Mesodermal cell (in vitro differentiated cells): ENCODE data around the gene TSC22D1.
"Not testable (repeated sequence)": the region's sequence is repeated elsewhere in the genome, so short reads cannot be mapped to it uniquely, and the experiment has no call there.

Source experiments
- H3K27ac ChIP-seq: 2 replicates; pipeline ENCODE4 v1.7.0; 2013; ENCODE audit warnings: mild to moderate bottlenecking, low read depth, low read length, moderate library complexity; ENCODE audit not compliant: severe bottlenecking
- H3K36me3 ChIP-seq: 2 replicates; pipeline ENCODE4 v1.7.1; 2013; ENCODE audit warnings: mild to moderate bottlenecking, low read length, moderate library complexity; ENCODE audit not compliant: control insufficient read depth, insufficient read depth
- H3K4me1 ChIP-seq: one replicate; pipeline ENCODE4 v1.7.1; 2013; ENCODE audit warnings: mild to moderate bottlenecking, low read length; ENCODE audit not compliant: insufficient read depth, control insufficient read depth, poor library complexity, severe bottlenecking
- H3K4me3 ChIP-seq: 2 replicates; pipeline ENCODE4 v1.7.0; 2013; ENCODE audit warnings: low read length, control low read depth, mild to moderate bottlenecking; ENCODE audit not compliant: insufficient read depth, poor library complexity, severe bottlenecking; ENCODE audit errors: extremely low read depth
- H3K9me3 ChIP-seq: 2 replicates; pipeline ENCODE4 v1.7.1; 2013; ENCODE audit warnings: mild to moderate bottlenecking, low read length, moderate library complexity; ENCODE audit not compliant: control insufficient read depth
- WGBS, 2 experiments: methylation state at CpG; one replicate each; pipeline ENCODE4 v1.1.5; 2013; ENCODE audit warnings: missing lambda C conversion rate in 2 of 2; ENCODE audit not compliant: insufficient coverage in 2 of 2; 5-methylcytosine and 5-hydroxymethylcytosine counted together

Gene TSC22D1

DNA sequence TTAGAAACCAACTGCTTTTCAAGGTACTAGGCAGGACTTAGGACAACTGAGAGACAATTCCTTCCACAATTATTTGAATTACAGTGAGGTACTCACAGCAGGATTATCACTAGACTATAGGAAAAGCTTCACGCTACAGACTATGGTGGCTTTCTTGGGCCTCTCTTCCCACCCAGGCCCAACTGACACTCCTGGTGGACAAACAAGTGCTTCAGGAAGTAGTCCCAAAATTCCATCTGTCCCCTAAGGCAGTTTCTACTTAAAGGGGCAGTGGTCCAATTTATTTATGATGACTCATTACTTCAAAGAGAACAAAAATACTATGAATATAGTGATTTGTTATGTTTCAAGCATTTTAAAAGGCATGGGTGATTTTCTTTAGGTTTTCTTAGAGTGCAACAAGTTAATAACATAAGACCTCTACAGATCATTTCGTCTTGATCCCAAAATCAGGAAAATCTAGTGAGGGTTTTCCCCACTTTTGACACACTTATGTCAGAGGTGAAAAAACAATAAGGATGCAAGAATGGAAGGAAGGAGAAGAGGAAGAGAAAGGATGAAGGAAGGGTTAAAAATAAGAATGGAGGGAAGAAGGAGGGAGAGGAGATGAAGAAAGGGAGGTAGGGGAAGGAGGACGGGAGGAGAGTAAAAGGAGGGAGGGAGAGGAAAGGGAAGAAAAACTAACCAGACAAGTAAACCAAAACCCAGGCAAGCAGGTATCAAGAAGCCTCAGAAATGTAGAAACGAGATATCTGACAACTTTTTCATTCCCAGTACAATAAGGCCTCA, 101.8 kb downstream of the TSC22D1 start:
- peak overlapping the region; percentile 3 for H3K27ac ChIP-seq
- no peak overlapping the region for H3K4me3 ChIP-seq
- 73 to 83% methylated on average over 2 to 3 of the region's 4 CpGs for WGBS, 2 experiments
- H3K9me3 ChIP-seq = no peaks in the 10 kb centered on the region
- no peaks in the 10 kb centered on the region for H3K36me3 ChIP-seq
- H3K4me1 ChIP-seq = peaks cover 12% of the 10 kb centered on the region

DNA sequence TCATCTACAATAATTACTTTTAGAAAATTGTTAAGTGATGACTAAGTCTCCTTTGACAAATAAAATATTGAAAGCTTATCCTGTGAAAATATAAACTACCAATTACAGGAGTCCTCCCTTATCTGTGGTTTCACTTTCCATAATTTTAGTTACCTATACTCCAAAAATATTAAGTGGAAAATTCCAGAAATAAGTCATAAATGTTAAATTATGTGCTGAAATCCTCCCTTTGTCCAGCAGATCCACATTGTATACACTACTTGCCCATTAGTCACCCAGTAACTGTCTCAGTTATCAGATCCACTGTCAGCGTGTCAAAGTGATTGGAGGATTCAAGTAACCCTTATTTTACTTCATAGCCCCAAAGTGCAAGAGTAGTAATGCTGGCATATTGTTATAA, 104.4 kb downstream of the TSC22D1 start:
- WGBS, 2 experiments = no CpG with 5 or more reads among the region's 1 CpG
- H3K4me1 ChIP-seq = peaks cover 12% of the 10 kb centered on the region
- H3K9me3 ChIP-seq = no peaks in the 10 kb centered on the region
- peak overlapping the region; percentile 71 for H3K27ac ChIP-seq
- H3K4me3 ChIP-seq = no peak overlapping the region
- no peaks in the 10 kb centered on the region for H3K36me3 ChIP-seq

DNA sequence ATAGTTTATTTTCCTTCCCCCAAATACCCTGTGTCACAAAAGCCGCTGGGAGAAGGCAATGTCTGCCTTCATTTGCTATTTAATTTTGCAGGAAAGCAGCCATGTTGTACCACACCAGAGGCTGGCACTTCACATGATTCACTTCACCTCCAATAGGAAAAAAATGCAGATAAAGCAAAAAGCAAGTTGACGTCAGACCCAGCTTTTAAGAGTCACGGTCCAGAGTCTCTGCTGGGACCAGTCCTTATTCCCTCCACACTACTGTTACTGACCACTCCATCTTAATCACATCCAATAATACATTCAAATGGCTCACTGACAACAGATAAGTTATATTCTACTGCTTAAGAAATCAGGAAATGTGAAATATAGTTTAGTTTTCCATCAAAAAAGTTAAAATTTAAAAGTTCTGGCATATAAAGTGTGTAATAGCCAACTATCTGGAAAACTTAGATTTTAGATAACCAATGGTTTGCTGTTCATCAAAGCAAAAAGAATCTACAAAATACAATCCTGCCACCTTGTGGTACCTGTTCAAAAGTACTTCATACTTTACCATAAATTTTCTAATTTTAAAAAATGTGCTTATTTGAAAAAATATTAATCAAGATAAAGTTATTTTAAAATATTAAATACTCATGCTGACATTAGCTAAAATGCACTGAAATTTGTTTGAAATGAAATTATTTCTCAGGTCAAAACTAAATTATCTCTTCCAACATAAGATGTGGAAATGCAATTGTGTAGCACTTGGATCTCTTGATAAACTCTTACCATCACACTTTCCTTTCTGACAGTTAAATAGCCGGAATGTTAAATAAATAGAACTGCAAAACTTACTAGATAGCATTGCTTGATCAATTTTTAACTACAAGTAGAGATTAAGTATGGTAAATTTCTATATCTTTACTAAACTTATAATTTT, 105.2 kb downstream of the TSC22D1 start:
- Histone ChIP-seq H3K27ac (no peak overlapping the region), H3K9me3 (no peaks in the 10 kb centered on the region)
- WGBS, 2 experiments = 83 to 85% methylated on average over 3 of the region's 4 CpGs

DNA sequence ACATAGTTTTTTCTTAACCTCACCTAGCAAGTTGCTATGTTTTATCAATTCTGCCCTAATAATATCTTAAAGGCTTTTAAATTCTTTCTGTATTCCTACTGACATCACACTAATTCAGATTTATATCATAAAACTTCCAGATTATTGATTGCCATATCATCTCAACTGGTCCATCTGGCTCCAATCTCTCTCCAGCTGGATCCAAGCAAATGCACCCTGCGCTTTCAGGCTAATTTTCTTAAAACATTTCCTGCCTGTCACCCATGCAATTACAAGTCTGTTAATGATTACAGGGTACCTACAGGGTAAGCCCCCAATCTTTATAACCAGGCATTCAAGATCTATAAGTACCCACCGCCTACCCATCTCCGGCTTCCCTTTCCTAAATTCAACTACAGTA, 107.3 kb downstream of the TSC22D1 start:
- H3K9me3 ChIP-seq = no peaks in the 10 kb centered on the region
- peaks cover 12% of the 10 kb centered on the region for H3K4me1 ChIP-seq
- no peak overlapping the region for H3K27ac ChIP-seq
- 89% methylated on average over 1 of the region's 3 CpGs; no CpG with 5 or more reads in 1 of the 2 experiments for whole genome bisulfite sequencing, 2 experiments
- H3K4me3 ChIP-seq = no peak overlapping the region
- no peaks in the 10 kb centered on the region for H3K36me3 ChIP-seq

More for the DNA sequence above, 105.2 kb downstream of the TSC22D1 start:
- no peaks in the 10 kb centered on the region for H3K36me3 ChIP-seq
- peaks cover 12% of the 10 kb centered on the region for H3K4me1 ChIP-seq
- no peak overlapping the region for H3K4me3 ChIP-seq

DNA sequence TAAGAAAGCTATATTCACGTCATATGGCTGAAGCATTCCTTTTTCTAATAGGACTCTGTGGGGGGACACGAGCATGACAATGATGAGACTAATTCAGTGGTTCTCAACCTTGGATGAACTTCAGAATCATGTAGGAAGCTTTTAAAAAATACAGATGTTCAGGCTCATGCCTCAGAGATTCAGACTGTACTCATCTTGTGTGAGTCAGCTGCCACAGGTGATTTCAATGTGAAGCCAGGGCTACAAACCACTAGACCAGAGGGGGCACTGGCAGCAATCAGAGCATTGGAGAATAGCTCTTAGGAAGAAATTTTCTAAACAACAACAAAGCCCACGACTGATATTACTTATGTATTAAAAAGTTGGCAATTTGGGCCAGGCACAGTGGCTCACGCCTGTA, 110.8 kb downstream of the TSC22D1 start:
- 81 to 89% methylated on average over 3 of the region's 4 CpGs for WGBS, 2 experiments
- Histone ChIP-seq H3K36me3 (no peaks in the 10 kb centered on the region), H3K9me3 (no peaks in the 10 kb centered on the region), H3K4me3 (no peak overlapping the region), H3K4me1 (no peaks in the 10 kb centered on the region), H3K27ac (no peak overlapping the region)

DNA sequence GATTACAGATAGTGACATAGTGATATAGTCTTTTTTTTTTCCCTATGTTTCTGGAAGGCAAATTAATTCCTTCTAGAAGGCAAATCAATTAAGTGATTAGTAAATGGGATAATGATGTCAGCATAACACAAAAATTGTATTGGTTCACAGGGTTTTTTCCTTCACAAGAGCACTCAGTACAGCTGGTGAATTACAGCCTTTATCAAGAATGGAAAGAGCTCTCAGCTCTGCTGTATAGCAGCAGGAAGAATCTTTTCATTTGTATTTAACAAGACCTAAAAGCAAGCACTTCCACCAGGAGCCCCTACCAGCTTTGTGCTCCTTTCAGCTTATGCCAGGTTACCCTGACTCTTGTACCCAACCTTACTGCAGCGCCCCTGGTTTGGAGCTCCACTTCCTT, 111.7 kb downstream of the TSC22D1 start:
- no peaks in the 10 kb centered on the region for H3K4me1 ChIP-seq
- peaks cover 5% of the 10 kb centered on the region for H3K9me3 ChIP-seq
- 80% methylated on average over 1 of the region's 1 CpG for WGBS, 2 experiments
- H3K27ac ChIP-seq = no peak overlapping the region
- H3K36me3 ChIP-seq = peaks cover 4% of the 10 kb centered on the region
- no peak overlapping the region for H3K4me3 ChIP-seq

DNA sequence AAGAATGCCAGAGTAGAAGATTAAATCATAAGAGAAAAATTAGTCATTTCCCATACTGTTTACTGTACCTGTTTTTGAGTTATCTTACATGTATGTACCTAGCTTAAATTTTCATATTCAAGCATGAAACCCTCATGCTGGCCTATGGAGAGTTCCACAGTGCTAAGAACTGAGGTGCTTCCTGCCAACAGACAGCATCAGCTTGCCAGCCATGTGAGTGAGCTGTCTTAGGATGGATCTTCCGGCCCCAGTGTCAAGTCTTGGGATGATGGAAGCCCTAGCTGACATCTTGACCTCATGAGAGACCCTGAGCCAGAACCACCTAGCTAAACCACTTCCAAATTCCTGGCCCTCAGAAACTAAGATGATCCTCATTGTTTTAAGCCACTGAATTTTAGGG, 112.4 kb downstream of the TSC22D1 start:
- Histone ChIP-seq H3K36me3 (peaks cover 8% of the 10 kb centered on the region), H3K4me1 (no peaks in the 10 kb centered on the region), H3K27ac (no peak overlapping the region), H3K4me3 (no peak overlapping the region), H3K9me3 (peaks cover 5% of the 10 kb centered on the region)
- WGBS, 2 experiments = 100% methylated on average over 1 of the region's 1 CpG; no CpG with 5 or more reads in 1 of the 2 experiments

DNA sequence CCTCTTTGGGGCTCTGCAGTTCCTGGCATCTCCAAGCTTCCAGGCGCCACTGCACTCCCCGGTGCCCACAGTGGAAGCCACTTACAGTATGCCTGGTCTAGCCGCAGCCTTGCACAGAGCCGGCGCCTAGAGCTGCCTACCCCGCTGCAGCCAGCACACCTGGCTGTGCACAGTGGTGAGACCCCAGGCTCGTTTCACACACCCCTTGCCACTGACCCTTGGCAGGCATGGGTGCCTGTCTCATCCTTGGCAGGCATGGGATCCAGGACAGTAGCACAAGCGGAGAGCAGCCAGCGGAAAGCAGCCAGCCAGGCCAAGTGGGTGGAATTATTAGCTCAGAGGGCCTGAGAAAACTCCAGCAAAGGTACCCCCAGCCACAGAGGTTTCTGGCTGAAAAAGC, 116.5 kb downstream of the TSC22D1 start:
- no peak overlapping the region for H3K4me3 ChIP-seq
- H3K27ac ChIP-seq = no peak overlapping the region
- H3K9me3 ChIP-seq = peaks cover 5% of the 10 kb centered on the region
- WGBS, 2 experiments = 94 to 98% methylated on average over 7 to 9 of the region's 9 CpGs
- H3K4me1 ChIP-seq = no peaks in the 10 kb centered on the region
- peaks cover 8% of the 10 kb centered on the region for H3K36me3 ChIP-seq

DNA sequence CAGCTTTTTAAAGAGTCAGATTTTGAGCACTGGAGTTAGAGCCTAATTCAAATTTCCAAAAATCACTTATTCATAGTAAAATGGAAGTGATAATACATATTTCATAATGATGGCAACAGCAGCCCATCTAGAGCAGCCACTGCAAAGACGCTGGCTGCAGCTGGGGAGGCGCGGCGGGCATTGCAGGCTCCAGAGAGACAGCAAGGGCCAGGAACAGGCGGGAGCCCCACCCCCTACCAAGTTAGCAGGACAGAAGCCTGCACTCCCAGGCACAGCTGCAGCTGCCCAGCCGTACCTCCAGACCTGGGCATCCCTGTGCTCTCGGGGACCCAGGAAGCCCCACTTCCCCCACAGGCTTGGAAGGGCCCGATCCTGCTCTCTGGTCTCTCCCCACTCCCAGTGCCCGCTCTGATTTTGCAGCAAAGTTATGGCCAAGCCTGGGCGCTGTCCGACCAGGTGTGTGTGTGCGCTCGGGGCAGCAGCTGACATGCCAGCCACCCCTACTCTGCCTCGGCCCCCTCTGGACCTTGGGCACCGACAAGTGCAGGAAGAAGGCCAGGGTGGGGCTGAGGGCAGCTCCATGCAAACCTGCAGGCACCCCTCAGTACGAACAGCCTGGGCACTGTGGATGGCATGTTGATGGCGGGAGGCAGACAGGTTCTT, 117.7 kb downstream of the TSC22D1 start:
- 97 to 98% methylated on average over 14 to 15 of the region's 17 CpGs for WGBS, 2 experiments
- peaks cover 5% of the 10 kb centered on the region for H3K9me3 ChIP-seq
- H3K36me3 ChIP-seq = peaks cover 8% of the 10 kb centered on the region

DNA sequence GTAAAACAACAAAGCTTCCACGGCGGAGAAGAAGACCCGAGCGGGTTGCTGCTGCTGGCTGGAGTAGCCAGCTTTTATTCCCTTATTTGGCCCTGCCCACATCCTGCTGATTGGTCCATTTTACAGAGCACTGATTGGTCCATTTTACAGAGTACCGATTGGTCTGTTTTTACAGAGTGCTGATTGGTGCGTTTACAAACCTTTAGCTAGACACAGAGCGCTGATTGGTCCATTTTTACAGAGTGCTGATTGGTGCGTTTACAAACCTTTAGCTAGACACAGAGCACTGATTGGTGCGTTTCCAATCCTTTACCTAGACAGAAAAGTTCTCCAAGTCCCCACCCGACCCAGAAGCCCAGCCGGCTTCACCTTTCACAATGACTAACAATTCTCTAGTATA, 119.9 kb downstream of the TSC22D1 start:
- H3K36me3 ChIP-seq, H3K4me1 ChIP-seq, H3K27ac ChIP-seq, H3K9me3 ChIP-seq, H3K4me3 ChIP-seq: not testable (repeated sequence)
- WGBS, 2 experiments = 92 to 93% methylated on average over 8 of the region's 11 CpGs

More for the DNA sequence above, 117.7 kb downstream of the TSC22D1 start:
- no peak overlapping the region for H3K4me3 ChIP-seq
- no peak overlapping the region for H3K27ac ChIP-seq
- no peaks in the 10 kb centered on the region for H3K4me1 ChIP-seq
